Stimulated activated CD8-positive, alpha-beta memory T cell treated with anti-CD3 and anti-CD28 coated beads, Interleukin-4, amount 100 ng/mL, for 4 hours (primary cell): ENCODE results near the gene MS4A18.
"Not testable (repeated sequence)": the region's sequence is repeated elsewhere in the genome, so short reads cannot be mapped to it uniquely, and the experiment has no call there.

Experiments
- DNase-seq, 2 donors: peaks; one replicate each; pipeline ENCODE4 v3.0.0-alpha.2; 2020; ENCODE audit warnings: low read depth in 2 of 2, low spot score in 1 of 2

Gene MS4A18

DNA sequence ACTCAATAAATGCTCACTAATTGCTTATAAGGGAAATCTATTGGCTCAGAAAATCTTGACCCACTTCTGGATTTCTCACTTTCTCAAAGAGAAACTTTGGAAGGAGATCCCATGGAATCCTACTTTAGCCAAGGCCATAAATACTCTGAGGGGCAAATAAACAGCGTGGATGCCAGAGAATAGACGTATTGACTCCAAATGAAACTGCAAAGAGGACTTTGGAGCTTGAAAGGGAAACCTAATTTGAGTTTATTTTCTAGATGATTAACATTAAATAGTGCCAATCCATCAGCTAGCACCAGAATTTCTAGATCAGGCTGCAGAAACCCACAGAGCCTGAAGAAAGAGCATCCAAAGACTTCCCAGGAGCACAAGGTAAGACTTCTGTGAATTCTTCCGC, at the start of gene MS4A18:
Gene MS4A18, plus strand, starts transcription at position 301 of the 400 bp plus-strand sequence.
- DNase-seq = no peak

- not testable (repeated sequence) for DNase-seq
Measured at GRCh38 chr11:60678231-60678630, 46.3 kb upstream of the MS4A18 start.

DNA sequence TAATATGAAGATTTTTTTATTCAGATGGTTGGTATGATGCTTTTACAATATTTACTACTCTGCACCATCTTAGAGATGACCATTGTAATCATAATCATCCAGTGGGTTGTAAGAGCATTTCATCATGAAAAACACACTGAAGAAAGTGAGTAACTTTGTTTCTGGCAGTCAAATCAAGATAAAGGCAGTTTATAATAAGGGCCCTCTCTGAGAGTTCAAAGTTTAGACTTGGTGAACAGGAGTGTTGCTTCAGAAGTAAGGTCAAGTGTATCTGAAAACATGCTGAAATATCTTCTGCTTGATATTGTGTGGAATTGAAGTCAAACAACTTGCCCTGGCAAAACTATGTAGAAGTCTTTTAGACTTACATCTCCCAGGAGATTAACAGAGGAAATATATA, 44.6 kb upstream of the MS4A18 start:
- no peak for DNase-seq

DNA sequence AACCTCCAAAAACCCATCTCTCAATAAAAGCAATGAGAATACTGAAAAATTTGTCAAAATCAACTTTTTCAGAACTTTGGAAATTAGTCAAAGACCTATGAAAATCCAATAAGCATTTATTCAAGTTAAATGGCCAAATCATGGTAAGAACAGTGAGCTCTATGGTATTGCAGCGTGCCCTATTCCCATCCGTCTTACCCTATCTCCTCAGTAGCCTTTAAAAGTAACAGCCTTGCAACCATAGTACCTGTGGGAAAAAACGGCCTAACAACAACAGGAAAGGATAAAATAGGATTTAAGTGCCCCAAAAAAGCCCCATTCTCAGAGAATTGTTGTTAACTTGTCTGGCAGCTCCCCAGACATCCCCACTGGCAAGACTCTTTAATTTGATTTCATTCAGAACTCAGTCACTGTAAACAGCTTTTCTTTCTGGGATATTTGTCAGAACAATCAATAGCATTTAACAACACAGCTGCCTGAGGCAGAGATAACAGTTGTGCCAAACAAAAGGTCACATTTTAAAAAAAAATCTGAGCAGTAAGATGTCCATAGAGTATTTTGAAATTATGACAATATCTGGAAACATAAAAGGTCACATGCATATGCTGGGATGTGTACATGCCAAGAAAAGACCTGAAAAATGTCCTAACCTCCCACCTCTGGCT, 43.9 kb upstream of the MS4A18 start:
- no peak for DNase-seq

DNA sequence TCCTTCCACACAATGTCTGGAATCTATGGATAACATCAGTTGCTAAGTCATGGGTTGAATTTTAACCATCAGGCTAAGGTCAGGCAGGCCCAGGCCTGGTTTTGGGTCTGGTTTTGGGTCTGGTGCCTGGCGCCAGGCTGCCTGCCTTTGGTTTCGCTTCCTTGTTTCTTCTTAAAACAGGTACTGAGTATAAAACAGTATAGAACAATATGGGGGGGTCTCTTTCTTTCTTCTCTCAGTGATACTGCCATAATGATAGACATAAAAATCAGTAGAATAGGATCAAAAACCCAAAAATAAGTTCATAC, 40.0 kb upstream of the MS4A18 start:
- DNase-seq = not testable (repeated sequence)

DNA sequence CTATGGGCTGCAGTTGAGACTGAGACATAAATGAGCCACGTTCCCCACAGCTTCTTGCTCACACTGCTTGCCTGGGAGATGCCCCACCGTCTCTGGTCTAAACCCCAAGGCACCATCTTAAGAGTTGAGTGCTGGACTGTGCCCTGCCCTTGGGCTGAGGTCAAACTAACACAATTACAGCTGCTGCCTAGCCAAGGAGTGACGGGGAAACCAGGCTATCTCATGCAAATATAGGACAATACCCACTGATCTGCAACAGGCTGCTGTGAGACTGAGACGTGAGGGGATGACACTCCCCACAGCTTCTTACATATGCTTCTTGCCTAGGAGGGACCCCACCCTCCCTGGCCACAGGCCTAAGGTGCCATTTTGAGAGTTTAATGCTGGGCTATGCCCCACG, 32.9 kb upstream of the MS4A18 start:
- DNase-seq = no peak

DNA sequence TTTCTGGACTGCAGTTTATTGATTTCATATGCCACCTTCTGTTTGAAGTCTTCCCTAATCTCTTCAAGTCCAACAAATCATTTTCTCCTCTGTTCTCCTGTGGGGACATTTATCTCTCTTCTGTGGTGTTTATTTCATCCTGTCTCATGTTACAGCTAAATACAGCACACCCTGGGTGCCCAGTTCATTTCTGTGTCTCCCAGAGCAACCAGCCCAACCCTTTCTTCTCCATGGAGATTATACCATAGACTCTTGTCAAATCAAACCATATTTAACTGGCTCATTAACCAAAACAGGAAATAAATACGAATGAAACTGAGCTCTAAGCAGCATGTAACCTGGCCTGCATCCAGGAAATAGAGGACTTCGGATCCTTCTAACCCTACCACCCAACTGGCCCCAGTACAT, 25.2 kb upstream of the MS4A18 start, which contains the start of gene MS4A8:
Gene MS4A8, plus strand, starts transcription at position 329 of the 408 bp plus-strand sequence. CDS start 1,249 bp downstream, outside the sequence.
- DNase-seq = no peak

DNA sequence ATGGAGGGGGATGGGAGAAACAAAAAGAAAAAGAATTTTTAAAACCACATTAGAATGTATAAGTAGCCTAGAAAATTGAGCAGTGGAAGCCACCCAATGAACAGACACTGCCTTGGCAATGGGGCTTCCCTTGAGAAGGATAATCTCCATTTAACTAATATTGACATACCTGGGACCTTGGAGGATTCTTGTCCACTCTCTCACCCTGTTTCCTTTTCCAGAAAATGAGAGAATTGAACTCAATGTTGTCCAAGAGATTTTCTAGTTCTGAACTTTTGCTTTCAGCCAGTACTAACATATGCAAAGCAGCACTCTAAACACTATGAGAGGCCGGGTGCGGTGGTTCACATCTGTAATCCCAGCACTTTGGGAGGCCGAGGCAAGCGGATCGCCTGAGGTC, 24.6 kb upstream of the MS4A18 start:
- DNase-seq = no peak

DNA sequence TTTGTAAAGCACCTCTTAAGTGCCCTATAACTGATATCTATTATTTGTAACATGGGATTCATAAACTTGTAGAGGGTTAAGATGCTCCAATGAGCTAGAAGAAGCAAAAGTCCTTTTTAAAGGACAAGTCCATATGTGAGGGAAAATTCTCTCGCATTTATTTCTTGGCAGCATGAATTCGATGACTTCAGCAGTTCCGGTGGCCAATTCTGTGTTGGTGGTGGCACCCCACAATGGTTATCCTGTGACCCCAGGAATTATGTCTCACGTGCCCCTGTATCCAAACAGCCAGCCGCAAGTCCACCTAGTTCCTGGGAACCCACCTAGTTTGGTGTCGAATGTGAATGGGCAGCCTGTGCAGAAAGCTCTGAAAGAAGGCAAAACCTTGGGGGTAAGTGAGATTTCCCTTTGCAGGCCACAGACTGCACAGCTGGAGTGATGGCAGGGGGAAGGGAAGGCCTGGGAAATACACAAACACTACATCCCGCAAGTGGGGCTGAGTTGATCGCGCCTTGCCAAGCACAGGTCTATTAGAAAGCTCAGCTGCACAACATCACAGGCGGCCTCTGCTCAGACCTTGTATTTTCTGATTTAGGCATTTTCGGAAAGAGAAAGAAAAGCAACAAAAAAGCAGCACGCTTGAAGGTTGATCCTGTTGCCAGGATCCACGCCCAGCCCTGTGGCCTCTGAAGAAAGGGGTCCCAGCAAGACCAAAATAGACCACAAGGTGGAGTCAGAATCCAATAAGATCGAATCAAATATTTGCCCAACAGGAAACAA, 23.6 kb upstream of the MS4A18 start:
- DNase-seq = no peak

DNA sequence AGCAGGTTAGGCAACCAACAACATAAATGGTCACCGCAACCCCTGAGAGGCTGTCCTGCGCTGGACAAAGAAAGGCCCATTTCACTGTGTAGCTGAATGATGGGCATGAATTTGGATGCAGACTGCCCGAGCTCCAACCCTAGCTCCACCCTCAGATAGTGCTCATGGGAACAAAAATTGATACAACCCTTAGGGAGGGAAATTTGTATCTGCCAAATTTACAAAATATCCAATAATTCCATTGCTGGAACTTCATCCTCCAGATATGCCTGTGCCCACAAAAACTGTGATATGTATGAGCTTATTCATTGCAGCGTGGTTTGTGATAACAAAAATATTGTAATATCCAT, 23.1 kb upstream of the MS4A18 start:
- DNase-seq = no peak

GRCh38 chr11:60703374-60703773, 21.1 kb upstream of the MS4A18 start:
- no peak for DNase-seq

GRCh38 chr11:60705895-60706294, 18.6 kb upstream of the MS4A18 start:
- DNase-seq = no peak

DNA sequence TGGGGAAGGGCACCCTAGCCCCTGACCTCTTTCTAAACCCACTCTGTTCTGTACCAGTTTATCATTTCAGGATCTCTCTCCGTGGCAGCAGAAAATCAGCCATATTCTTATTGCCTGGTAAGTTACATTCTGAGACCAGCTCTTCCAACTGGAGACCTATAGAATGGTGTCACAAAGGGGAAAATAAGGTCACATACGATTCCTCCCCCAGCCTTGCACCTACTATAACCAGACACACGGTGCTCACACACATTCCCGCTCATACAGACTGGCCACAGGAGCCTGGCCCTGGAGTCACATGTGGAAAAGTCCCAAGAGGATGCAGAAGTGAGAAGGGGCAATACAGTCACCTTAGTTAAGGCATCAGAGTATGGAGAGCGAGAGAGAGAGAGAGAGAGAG, 17.6 kb upstream of the MS4A18 start:
- no peak for DNase-seq

GRCh38 chr11:60710482-60710881, 14.0 kb upstream of the MS4A18 start:
- DNase-seq = no peak

DNA sequence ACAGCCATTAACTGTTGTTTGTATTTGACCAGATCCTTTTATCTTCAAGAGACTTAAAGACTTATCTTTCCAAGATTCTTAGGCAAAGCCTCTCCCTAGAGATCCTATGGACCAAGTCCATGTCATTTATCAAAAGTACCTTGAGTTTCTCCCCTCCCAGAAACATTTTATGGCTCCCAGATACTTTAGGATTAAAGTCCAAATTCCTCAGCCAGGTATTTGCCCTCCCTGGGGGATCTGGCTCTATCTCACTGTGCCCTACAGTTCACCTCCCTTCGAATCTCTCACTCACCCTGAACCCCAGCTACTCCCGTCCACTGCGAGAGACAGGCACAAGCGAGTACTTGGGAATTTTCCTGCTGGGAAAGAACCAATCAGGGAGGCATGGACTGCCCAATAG, 13.2 kb upstream of the MS4A18 start:
- DNase-seq = no peak

DNA sequence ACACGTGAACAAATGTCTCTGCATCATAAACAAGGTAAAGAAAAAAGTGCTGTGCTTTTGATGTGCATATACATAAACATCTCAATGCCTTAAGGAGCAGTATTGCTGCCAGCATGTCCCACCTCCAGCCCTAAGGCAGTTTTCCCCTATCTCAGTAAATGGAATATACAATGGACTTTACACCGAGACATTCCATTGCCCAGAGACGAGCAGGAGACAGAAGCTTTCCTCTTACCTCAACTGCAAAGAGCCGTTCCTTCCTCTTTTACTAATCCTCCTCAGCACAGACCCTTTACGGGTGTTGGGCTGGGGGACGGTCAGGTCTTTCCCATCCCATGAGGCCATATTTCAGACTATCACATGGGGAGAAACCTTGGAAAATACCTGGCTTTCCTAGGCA, 11.1 kb upstream of the MS4A18 start:
- DNase-seq = not testable (repeated sequence)

DNA sequence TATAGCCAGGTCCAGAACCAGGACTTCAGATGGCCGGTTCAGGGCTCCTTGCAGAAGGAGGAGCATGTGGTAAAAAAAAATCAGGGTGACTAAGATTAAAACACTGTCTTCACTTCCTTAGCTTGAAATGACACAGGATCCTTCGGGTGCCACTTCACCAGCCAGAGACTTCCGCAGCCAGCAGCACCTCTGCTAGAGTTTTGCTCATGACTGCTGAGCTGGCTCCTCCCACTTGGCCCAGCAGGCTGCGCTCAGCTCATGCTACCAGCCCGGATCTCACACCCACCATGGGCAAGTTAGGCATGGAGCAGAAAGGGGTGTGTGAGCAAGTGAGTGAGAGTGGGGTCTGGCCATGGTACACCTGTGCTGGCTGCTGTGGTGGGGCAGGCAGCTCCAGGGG, 6.6 kb upstream of the MS4A18 start:
- DNase-seq = no peak

DNA sequence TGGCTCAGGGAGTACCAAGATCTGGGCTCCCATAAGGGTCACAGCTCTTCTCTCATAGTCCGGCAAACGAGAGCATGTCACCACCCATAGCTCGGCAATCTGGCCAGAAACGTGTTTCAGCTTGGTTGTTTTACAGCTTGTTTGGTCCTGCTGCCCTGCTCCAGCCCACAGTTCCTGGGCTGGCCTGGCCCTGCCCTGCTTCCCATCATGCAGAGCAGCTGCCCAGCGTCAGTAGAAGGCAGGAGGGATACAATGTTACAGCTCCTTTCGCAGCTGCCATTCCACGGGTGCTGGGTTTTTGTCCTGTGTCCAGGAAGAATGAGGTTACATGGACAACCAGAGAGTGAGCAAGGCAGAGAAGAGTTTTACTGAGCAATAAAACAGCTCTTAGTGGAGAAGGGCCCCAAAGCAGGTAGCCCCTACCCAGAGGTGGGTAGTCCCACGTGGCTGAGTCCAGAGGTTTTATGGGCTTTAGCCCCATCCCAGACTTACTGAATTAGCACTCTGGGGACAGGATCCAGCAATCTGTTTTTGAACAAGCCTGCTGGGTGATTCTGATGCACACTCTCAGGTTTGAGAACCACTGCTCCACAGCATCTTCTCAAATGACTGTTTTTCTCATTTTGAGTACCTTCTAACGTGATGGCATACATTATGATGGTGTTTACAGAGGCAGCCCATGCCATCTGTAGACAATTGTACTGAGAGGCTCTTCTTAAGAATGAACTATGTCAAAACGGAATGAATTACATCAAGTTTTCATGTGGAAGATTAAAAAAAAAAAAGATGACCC, 5.8 kb upstream of the MS4A18 start:
- no peak for DNase-seq

- DNase-seq = no peak
Measured at GRCh38 chr11:60719391-60719790, 5.1 kb upstream of the MS4A18 start.

GRCh38 chr11:60720460-60720859, 4.1 kb upstream of the MS4A18 start:
- DNase-seq = no peak

- no peak for DNase-seq
Measured at GRCh38 chr11:60725592-60725991, 1.1 kb downstream of the MS4A18 start.

GRCh38 chr11:60731586-60731985, 7.1 kb downstream of the MS4A18 start:
- no peak for DNase-seq
